ENCODE results near the gene TMEM178B.
"Not testable (repeated sequence)": the region's sequence is repeated elsewhere in the genome, so short reads cannot be mapped to it uniquely, and the experiment has no call there.

The TMEM178B gene

GRCh38 chr7:141178486-141179135, 104.7 kb downstream of the TMEM178B start:
- DNase-seq, result no peak

- no peak for DNase-seq
Measured at GRCh38 chr7:141181812-141182211, 107.9 kb downstream of the TMEM178B start.

- DNase-seq, result no peak
Measured at GRCh38 chr7:141184532-141185190, 110.8 kb downstream of the TMEM178B start.

- DNase-seq, result no peak
Measured at GRCh38 chr7:141185369-141185967, 111.6 kb downstream of the TMEM178B start.

GRCh38 chr7:141189231-141189630, 115.4 kb downstream of the TMEM178B start:
- no peak for DNase-seq

GRCh38 chr7:141190495-141190894, 116.6 kb downstream of the TMEM178B start:
- DNase-seq, result no peak

- no peak for DNase-seq
Measured at GRCh38 chr7:141191277-141191676, 117.4 kb downstream of the TMEM178B start.

GRCh38 chr7:141193066-141193465, 119.2 kb downstream of the TMEM178B start:
- no peak for DNase-seq

GRCh38 chr7:141195722-141196121, 121.9 kb downstream of the TMEM178B start:
- not testable (repeated sequence) for DNase-seq

- DNase-seq, result no peak
Measured at GRCh38 chr7:141198194-141198958, 124.5 kb downstream of the TMEM178B start.

- DNase-seq, result peak in 3 of 56 donors; percentile 8 to 14 (median 11)
Measured at GRCh38 chr7:141200191-141201108, 126.6 kb downstream of the TMEM178B start.

GRCh38 chr7:141201145-141201885, 127.5 kb downstream of the TMEM178B start:
- DNase-seq, result no peak

GRCh38 chr7:141202535-141202934, 128.7 kb downstream of the TMEM178B start:
- no peak for DNase-seq

- no peak for DNase-seq
Measured at GRCh38 chr7:141203177-141203576, 129.3 kb downstream of the TMEM178B start.

GRCh38 chr7:141203586-141203985, 129.7 kb downstream of the TMEM178B start:
- DNase-seq, result no peak

GRCh38 chr7:141207661-141208060, 133.8 kb downstream of the TMEM178B start:
- DNase-seq, result no peak

GRCh38 chr7:141208539-141208938, 134.7 kb downstream of the TMEM178B start:
- no peak for DNase-seq

GRCh38 chr7:141209454-141209853, 135.6 kb downstream of the TMEM178B start:
- no peak for DNase-seq

GRCh38 chr7:141210862-141211261, 137.0 kb downstream of the TMEM178B start:
- DNase-seq, result peak in 4 of 56 donors; percentile 13 to 42 (median 24)

- DNase-seq, result no peak
Measured at GRCh38 chr7:141213226-141213625, 139.4 kb downstream of the TMEM178B start.

Data from nucleus accumbens (tissue), 56 donors.